Activated naive CD4-positive, alpha-beta T cell treated with anti-CD3 and anti-CD28 coated beads, Interleukin-2, amount 50 U/mL, for 24 hours (primary cell): ENCODE measurements around the gene DUOX1.
A peak's percentile ranks its signal among the peaks of the same experiment; 100 is the strongest.

Experiments
- H3K27ac Mint-ChIP-seq: one replicate; pipeline ENCODE4 v1.8.0; 2021; ENCODE audit warnings: mild to moderate bottlenecking, mixed read lengths
- H3K27me3 Mint-ChIP-seq: one replicate; pipeline ENCODE4 v1.8.0; 2021; ENCODE audit warnings: mixed read lengths
- H3K36me3 Mint-ChIP-seq: one replicate; pipeline ENCODE4 v1.8.0; 2021; ENCODE audit warnings: mixed read lengths
- H3K4me1 Mint-ChIP-seq: one replicate; pipeline ENCODE4 v1.8.0; 2021; ENCODE audit warnings: mixed read lengths
- H3K4me3 Mint-ChIP-seq: one replicate; pipeline ENCODE4 v1.8.0; 2021; ENCODE audit warnings: mild to moderate bottlenecking, mixed read lengths
- H3K9me3 Mint-ChIP-seq: one replicate; pipeline ENCODE4 v1.8.0; 2021; ENCODE audit warnings: mixed read lengths

The DUOX1 gene

DNA sequence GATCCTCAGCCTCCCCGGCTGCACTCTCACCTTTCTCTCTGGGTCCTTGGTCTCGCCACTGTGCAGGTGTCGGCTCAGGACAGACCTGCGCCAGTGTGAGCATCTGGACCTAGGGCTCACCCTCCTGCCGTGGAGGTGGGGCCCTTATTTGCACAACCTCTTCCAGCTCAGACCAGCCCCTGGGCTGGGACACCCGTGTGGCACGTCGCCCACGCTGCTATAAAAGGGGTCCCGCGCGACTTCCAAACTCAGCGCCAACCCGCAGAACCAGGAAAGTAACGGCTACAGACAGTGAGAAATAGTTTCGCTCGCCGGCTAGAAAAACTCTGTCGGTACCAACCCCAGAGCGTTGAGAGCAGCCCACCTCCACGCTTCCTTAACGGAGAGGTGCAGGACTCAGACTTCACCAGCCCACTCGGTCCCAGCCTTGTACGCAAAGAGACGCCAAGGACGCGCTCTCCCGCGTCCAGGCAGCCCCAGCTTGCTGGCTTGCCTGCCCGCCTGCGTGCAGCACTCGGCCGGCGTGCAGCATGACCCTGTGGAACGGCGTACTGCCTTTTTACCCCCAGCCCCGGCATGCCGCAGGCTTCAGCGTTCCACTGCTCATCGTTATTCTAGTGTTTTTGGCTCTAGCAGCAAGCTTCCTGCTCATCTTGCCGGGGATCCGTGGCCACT is 15.6 kb upstream of the DUOX1 start, which contains the start of the genes DUOX2 and DUOXA2:
Gene DUOX2 (minus strand): TSS at position 97 of the 675 bp plus-strand sequence. CDS start 761 bp downstream, outside the sequence.
Gene DUOXA2 (plus strand): TSS at position 251 of the 675 bp plus-strand sequence. CDS start 280 bp downstream, at position 531.
- Mint-ChIP-seq H3K9me3 (no peaks in the 10 kb centered on the region), H3K4me1 (peaks cover 44% of the 10 kb centered on the region), H3K27ac (no peak within 1 kb of the TSS), H3K36me3 (no peaks in the 10 kb centered on the region), H3K4me3 (peak within 1 kb of the TSS; percentile 71), H3K27me3 (peaks cover 54% of the 10 kb centered on the region)

DNA sequence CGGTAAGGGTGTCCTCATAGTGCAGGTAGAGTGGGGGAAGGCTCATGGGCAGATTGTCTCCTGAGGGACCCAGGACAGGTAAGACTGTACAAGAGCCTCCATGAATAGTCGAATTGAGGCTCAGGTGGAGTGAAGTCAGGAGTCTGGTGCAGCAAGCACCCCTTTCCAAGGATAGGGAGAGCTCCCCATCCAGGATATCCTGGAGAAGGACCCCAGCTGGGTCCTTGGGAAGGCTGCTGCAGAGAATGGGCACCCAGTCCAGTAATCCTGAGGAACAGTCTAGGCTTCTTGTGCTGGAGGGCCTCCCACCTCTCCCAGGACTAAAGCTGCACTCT is 15.1 kb upstream of the DUOX1 start:
- no peaks in the 10 kb centered on the region for H3K9me3 Mint-ChIP-seq
- H3K27ac Mint-ChIP-seq = no peak overlapping the region
- H3K36me3 Mint-ChIP-seq = no peaks in the 10 kb centered on the region
- H3K4me3 Mint-ChIP-seq = no peak overlapping the region
- peaks cover 44% of the 10 kb centered on the region for H3K4me1 Mint-ChIP-seq
- H3K27me3 Mint-ChIP-seq = peaks cover 52% of the 10 kb centered on the region

DNA sequence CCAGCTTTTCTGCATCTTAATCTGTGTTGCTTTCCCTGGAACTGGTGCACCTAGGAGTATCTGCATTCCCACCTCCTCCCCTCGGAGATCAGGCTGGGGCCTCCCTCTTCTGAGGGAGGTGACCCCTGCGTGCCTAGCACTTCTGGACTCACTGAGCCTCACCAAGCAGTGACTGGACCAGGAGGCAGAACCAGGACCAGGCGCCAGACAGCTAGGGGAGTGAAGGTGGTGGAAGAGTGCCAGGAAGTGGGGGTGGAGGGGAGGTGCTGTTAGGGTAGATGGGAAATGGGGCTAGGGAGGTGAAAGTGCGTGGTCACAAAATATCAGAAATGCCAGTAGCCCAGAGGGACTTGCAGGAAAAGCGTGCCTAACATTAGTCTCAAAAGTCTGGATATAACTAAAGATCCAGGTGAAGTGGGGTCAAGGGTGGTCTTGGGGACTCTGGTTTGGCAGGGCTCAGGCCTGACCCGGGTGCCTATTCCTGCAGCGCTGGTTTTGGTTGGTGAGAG is 14.4 kb upstream of the DUOX1 start:
- Mint-ChIP-seq H3K9me3 (no peaks in the 10 kb centered on the region), H3K27me3 (peaks cover 46% of the 10 kb centered on the region), H3K4me3 (no peak overlapping the region), H3K27ac (no peak overlapping the region), H3K4me1 (peaks cover 44% of the 10 kb centered on the region), H3K36me3 (no peaks in the 10 kb centered on the region)

DNA sequence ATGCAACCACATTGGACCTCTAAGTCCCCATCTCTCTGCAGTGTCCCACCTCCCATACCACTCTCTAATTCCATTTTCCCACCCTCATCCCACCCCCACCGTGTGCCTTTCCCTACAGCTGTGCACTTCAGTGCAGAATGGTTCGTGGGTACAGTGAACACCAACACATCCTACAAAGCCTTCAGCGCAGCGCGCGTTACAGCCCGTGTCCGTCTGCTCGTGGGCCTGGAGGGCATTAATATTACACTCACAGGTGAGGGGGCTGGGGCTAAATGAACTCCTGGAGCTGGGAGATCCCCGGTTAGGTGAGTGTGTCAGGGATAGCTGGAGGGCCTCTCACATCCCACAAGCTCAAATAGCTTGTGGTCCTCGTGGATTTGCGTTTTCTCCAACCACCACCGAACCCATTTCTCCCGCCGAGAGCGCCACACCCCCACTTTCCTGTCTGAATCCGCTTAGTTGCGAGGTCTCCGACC is 13.8 kb upstream of the DUOX1 start:
- no peaks in the 10 kb centered on the region for H3K9me3 Mint-ChIP-seq
- H3K4me3 Mint-ChIP-seq = peak overlapping the region; percentile 63
- H3K27ac Mint-ChIP-seq = no peak overlapping the region
- H3K36me3 Mint-ChIP-seq = no peaks in the 10 kb centered on the region
- H3K27me3 Mint-ChIP-seq = peaks cover 46% of the 10 kb centered on the region
- H3K4me1 Mint-ChIP-seq = peaks cover 44% of the 10 kb centered on the region

DNA sequence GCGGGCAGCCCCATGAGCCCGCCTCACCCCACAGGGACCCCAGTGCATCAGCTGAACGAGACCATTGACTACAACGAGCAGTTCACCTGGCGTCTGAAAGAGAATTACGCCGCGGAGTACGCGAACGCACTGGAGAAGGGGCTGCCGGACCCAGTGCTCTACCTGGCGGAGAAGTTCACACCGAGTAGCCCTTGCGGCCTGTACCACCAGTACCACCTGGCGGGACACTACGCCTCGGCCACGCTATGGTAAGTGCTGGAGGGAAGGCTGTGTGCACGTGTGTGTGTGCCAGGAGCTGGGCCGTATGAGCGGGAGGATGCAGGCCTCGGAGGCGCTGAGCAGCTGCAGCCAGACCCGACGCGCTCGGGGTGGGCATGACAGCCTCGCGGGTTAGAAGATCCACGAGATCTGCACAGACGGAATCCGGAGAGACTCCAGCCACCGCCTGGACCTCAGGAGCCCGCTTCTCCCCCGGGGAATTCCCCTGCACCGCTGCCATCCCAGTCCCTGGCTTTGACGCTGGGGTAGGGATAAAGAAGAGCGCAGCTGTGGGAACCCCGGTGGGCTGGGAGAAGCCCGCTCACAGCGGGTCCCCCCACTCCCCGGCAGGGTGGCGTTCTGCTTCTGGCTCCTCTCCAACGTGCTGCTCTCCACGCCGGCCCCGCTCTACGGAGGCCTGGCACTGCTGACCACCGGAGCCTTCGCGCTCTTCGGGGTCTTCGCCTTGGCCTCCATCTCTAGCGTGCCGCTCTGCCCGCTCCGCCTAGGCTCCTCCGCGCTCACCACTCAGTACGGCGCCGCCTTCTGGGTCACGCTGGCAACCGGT is 13.1 kb upstream of the DUOX1 start:
- Mint-ChIP-seq H3K36me3 (no peaks in the 10 kb centered on the region), H3K4me3 (peak overlapping the region; percentile 82), H3K9me3 (no peaks in the 10 kb centered on the region), H3K27ac (no peak overlapping the region), H3K27me3 (peaks cover 47% of the 10 kb centered on the region), H3K4me1 (peaks cover 44% of the 10 kb centered on the region)

DNA sequence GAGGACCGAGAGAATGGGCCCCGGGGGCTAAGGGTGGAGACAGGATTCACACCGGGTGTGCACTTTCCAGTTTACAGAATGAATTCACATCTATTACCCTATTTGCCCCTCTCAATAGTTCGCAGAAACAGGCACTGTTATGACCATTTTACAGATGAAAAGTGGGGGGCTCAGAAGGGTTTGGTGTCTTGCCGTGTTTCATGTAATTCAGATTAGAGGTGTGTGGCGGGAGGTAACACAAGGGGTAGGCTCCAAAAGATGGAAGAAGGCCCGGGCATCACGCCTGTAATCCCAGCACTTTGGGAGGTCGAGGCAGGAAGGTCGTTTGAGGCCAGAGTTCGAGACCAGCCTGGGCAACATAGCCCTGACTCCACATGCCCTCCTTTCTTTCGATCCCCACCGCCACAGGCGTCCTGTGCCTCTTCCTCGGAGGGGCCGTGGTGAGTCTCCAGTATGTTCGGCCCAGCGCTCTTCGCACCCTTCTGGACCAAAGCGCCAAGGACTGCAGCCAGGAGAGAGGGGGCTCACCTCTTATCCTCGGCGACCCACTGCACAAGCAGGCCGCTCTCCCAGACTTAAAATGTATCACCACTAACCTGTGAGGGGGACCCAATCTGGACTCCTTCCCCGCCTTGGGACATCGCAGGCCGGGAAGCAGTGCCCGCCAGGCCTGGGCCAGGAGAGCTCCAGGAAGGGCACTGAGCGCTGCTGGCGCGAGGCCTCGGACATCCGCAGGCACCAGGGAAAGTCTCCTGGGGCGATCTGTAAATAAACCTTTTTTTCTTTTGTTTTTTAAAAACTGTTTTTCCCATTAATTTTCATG is 12.3 kb upstream of the DUOX1 start:
- Mint-ChIP-seq H3K4me3 (peak overlapping the region; percentile 82), H3K4me1 (peaks cover 36% of the 10 kb centered on the region), H3K27me3 (peaks cover 41% of the 10 kb centered on the region), H3K9me3 (no peaks in the 10 kb centered on the region), H3K36me3 (no peaks in the 10 kb centered on the region), H3K27ac (no peak overlapping the region)

DNA sequence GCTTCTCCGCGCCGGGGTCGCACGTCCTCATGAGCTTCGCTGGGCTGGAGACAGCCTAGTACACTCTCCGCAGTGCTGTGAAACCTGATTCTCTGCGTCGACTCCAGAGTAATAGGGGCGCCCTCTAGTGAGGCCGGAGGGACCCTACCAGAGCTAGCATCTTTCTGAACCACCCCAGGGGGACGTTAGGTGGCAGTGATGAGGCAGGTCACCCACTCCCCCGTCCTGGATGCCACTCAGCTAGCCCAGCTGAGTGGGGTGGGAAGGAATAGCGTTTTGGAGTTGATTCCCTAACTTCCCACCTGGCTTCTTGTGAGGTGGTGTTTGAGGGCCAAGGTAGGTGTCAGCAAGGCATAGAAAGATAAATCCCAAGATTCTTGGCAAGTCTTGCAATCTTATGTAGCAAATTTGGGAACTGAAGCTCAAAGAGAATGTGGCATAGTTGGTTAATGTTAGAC is 11.6 kb upstream of the DUOX1 start:
- Mint-ChIP-seq H3K9me3 (no peaks in the 10 kb centered on the region), H3K27me3 (peaks cover 42% of the 10 kb centered on the region), H3K4me1 (peaks cover 34% of the 10 kb centered on the region), H3K36me3 (no peaks in the 10 kb centered on the region), H3K27ac (no peak overlapping the region), H3K4me3 (peak overlapping the region; percentile 82)

DNA sequence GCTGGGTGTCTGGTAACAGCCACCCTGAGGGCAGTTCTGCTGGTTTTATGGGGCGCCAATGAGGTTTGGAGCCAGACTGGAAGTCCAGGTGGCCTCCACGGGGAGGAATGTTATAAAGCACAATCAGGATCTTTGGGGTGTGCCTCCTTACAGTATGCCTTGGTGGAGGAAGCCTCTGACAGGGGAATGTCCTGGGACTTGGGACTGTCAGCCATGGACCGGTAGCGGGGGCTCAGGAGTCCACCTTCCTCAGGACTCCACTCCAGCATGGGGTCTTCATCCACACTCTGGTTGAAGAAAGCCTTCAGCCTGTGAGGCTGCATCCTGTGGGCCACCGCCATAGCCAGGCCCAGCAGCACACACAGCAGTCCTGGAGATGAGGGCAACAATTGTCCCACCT is 10.8 kb upstream of the DUOX1 start:
- Mint-ChIP-seq H3K4me3 (no peak overlapping the region), H3K27ac (no peak overlapping the region), H3K9me3 (no peaks in the 10 kb centered on the region), H3K27me3 (peaks cover 39% of the 10 kb centered on the region), H3K36me3 (no peaks in the 10 kb centered on the region), H3K4me1 (peaks cover 27% of the 10 kb centered on the region)

DNA sequence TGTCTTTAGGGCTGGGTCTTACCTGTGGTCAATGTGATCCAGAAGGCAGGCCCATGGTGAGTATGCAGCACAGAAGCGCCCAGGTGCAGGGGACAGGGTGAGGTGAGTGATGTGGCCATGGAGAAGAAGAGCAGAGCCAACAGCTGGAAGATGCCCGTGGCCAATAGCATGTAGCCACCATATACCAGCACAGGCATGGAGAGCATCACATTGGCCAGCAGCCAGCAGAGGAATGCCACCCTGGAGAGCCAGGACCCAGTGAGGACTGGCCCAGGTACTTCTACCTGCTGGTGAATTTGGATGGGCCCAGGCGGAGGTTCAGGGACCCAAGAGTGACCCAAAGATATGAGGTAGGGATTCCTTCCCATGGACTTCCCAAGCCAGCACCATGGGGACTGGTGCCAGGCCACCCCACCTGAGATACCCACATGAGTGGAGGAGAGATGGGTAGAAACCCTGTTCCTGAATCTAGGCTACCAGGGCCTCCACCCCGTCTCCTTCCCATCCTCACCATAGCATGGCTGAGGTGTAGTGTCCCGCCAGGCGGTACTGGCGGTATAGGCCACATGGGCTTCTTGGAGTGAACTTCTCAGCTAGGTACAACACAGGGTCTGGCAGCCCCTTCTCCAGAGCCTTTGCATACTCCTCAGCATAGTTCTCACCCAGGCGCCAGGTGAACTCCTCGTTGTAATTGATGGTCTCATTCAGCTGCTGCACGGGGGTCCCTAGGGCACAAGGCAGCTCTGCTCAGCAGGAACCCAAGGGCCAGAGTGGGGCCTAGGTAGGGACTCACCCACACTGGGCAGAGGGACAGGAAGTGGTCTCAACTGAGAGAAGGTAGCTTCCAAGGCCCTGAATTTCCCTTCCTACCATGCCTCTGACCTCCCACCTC is 9.5 kb upstream of the DUOX1 start:
- Mint-ChIP-seq H3K9me3 (no peaks in the 10 kb centered on the region), H3K27me3 (peaks cover 41% of the 10 kb centered on the region), H3K4me3 (no peak overlapping the region), H3K27ac (no peak overlapping the region), H3K36me3 (no peaks in the 10 kb centered on the region), H3K4me1 (peaks cover 20% of the 10 kb centered on the region)

DNA sequence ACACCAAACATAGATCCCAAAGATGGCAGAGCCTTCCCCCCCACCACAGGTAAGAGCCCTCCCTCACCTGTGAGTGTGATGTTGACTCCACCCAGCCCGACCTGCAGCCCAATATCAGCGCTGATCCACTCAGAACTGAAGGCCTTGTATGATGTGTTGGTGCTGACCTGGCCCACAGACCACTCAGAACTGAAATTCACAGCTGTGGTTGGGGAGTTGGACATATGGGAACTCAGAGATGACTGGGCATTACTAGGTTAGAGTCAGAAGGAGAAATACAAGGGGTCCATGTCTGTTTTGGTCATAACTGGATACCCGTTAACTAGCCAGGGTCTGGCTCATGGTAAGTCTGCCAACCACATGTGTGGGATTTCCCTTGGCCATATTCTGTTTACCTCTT is 8.8 kb upstream of the DUOX1 start:
- no peaks in the 10 kb centered on the region for H3K9me3 Mint-ChIP-seq
- peaks cover 39% of the 10 kb centered on the region for H3K27me3 Mint-ChIP-seq
- H3K36me3 Mint-ChIP-seq = no peaks in the 10 kb centered on the region
- no peak overlapping the region for H3K4me3 Mint-ChIP-seq
- H3K4me1 Mint-ChIP-seq = peaks cover 20% of the 10 kb centered on the region
- no peak overlapping the region for H3K27ac Mint-ChIP-seq

DNA sequence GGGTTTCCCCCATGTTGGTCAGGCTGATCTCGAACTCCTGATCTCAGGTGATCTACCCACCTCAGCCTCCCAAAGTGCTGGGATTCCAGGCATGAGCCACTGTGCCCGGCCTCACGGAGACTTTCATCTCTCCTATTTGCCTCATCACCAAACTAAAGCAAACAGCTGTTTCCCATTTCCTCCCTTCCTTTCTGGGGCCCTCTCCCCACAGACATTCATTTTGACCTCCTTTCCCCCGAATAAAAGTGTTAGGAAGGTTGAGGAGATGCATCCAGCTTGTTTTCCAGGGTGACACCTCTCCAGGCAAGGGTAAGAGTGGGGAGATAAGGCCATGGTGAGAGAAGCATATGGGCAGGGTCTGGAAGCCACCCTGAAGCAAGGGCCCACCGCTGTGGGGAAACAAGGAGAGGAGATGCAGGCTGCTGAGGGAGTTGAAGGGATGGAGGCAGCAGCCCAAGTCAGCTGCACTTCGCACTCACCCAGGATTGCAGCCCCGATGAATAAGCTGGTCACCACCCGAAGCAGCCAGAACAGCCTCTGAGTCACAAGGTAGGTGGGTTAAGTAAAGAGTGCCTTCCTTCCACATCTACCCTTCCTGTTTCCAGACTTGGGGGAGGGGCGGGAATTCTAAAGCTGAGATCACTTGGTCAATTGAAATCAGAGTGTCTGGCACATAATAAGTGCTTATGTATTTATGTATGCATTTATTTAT is 7.9 kb upstream of the DUOX1 start:
- H3K4me1 Mint-ChIP-seq = peaks cover 14% of the 10 kb centered on the region
- peaks cover 37% of the 10 kb centered on the region for H3K27me3 Mint-ChIP-seq
- no peaks in the 10 kb centered on the region for H3K36me3 Mint-ChIP-seq
- H3K4me3 Mint-ChIP-seq = no peak overlapping the region
- H3K27ac Mint-ChIP-seq = no peak overlapping the region
- no peaks in the 10 kb centered on the region for H3K9me3 Mint-ChIP-seq

DNA sequence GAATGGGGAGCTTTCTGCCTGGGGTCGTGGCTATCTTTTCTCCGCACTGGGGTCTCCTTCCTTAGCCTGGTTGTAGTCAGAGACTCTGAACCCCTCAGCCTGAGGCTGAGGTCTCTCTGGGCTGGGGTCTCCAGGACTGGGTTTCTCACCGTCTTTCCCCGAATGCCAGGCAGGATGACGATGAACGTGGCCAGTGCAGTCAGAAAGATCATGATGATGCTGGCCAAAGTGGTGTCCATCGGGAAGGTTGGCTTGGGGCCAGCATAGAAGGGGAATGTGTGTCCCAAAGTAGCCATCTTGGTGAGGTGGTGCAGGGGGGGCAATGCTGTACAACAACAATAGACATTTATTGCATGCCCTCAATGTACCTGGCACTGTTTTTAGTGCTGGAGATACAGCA is 7.1 kb upstream of the DUOX1 start:
- Mint-ChIP-seq H3K9me3 (no peaks in the 10 kb centered on the region), H3K27me3 (peaks cover 36% of the 10 kb centered on the region), H3K27ac (no peak overlapping the region), H3K4me1 (peaks cover 7% of the 10 kb centered on the region), H3K36me3 (no peaks in the 10 kb centered on the region), H3K4me3 (no peak overlapping the region)

DNA sequence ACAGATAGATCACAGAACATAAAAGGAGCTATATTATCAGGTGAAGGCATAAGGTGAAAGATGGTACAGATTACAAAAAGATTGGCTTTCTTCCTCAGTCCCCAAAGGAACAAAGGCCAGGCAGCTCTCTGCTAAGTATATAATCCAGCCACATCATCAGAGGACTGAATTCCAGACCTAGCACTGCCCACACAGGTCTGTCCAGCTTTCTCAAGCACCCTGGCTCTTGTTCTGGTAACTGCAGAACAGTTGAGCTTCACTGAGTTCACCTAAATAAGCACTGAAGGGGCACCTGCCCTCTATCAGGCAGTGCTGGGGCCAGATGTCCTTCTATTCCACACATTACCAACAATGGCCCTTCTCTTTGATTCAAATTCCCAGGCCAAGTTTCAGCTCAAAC is 6.4 kb upstream of the DUOX1 start:
- Mint-ChIP-seq H3K9me3 (no peaks in the 10 kb centered on the region), H3K27me3 (peaks cover 41% of the 10 kb centered on the region), H3K27ac (no peak overlapping the region), H3K4me3 (no peak overlapping the region), H3K4me1 (peaks cover 2% of the 10 kb centered on the region), H3K36me3 (no peaks in the 10 kb centered on the region)

DNA sequence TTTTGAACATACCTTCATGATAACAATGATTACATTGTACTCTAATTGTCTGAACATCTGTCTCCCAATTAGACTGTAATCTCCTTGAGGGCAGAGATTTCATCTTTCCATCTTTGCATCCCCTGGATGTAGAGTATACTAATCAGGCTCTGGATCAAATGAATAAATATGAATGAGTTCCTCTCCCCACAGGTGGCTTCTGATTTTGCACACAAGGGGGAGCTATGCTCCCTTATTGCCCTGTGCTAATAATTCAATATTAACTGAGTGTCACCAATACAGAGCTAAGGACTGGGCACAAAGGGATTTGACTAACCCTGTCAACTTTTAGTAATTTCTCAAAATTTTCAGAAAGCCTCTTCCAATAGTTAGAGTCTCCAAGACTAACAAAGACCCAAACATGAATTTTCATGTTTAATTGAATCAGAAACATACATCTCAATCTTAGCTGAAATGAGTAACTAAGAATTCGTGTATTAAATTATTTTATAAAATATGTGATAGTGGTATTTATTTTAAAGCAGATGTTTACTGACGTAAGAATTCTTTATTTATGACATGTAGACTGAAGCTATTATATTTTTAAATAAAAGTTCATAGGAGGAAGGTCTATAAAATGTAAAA is 3.1 kb upstream of the DUOX1 start:
- Mint-ChIP-seq H3K36me3 (no peaks in the 10 kb centered on the region), H3K27ac (no peak overlapping the region), H3K4me1 (peaks cover 10% of the 10 kb centered on the region), H3K27me3 (peaks cover 49% of the 10 kb centered on the region), H3K9me3 (no peaks in the 10 kb centered on the region), H3K4me3 (no peak overlapping the region)
